GM18909 (cell line): ENCODE data around the gene MLC1.
"Not testable (repeated sequence)": the region's sequence is repeated elsewhere in the genome, so short reads cannot be mapped to it uniquely, and the experiment has no call there.

ENCODE experiments used
- ATAC-seq: cut with Tn5 transposase; IDR thresholded peaks from one replicate; pipeline ENCODE4 v1.9.1; 2021; ENCODE audit warnings: mild to moderate bottlenecking; ENCODE audit not compliant: unreplicated experiment, poor library complexity

The MLC1 gene

GRCh38 chr22:50105208-50106100 lies 20.2 kb upstream of the MLC1 start:
- no peak for ATAC-seq

- no peak for ATAC-seq
Measured at GRCh38 chr22:50104141-50104544, 18.9 kb upstream of the MLC1 start.

- ATAC-seq: no peak
Measured at GRCh38 chr22:50102946-50103345, 17.7 kb upstream of the MLC1 start.

- no peak for ATAC-seq
Measured at GRCh38 chr22:50101870-50102565, 16.8 kb upstream of the MLC1 start.

GRCh38 chr22:50098052-50098451 lies 12.8 kb upstream of the MLC1 start:
- ATAC-seq: no peak

- no peak for ATAC-seq
Measured at GRCh38 chr22:50092342-50092741, 7.1 kb upstream of the MLC1 start.

- ATAC-seq: no peak
Measured at GRCh38 chr22:50091092-50091768, 6.0 kb upstream of the MLC1 start.

GRCh38 chr22:50090412-50090714 lies 5.1 kb upstream of the MLC1 start:
- no peak for ATAC-seq

- ATAC-seq: no peak
Measured at GRCh38 chr22:50089682-50090411, 4.6 kb upstream of the MLC1 start, which contains the start of gene MOV10L1. MOV10L1 (plus strand) TSS chr22:50090006; CDS start chr22:50090089, 83 bp downstream.

- ATAC-seq: no peak
Measured at GRCh38 chr22:50089231-50089630, 4.0 kb upstream of the MLC1 start.

GRCh38 chr22:50088096-50088495 lies 2.9 kb upstream of the MLC1 start:
- no peak for ATAC-seq

GRCh38 chr22:50087646-50088045 lies 2.4 kb upstream of the MLC1 start:
- ATAC-seq: no peak

- ATAC-seq: not testable (repeated sequence)
Measured at GRCh38 chr22:50086975-50087374, 1.7 kb upstream of the MLC1 start.

- no peak for ATAC-seq
Measured at GRCh38 chr22:50086526-50086925, 1.3 kb upstream of the MLC1 start.

- no peak for ATAC-seq
Measured at GRCh38 chr22:50084614-50085021, 608 bp downstream of the MLC1 start.

GRCh38 chr22:50084080-50084477 lies 1.1 kb downstream of the MLC1 start:
- ATAC-seq: no peak

GRCh38 chr22:50083462-50084079 lies 1.7 kb downstream of the MLC1 start:
- ATAC-seq: no peak

GRCh38 chr22:50082961-50083461 lies 2.2 kb downstream of the MLC1 start:
- ATAC-seq: no peak

- no peak for ATAC-seq
Measured at GRCh38 chr22:50082197-50082715, 3.0 kb downstream of the MLC1 start.
